Measurements from ENCODE around the gene TGIF1.
"Not testable (repeated sequence)": the region's sequence is repeated elsewhere in the genome, so short reads cannot be mapped to it uniquely, and the experiment has no call there.

DNA sequence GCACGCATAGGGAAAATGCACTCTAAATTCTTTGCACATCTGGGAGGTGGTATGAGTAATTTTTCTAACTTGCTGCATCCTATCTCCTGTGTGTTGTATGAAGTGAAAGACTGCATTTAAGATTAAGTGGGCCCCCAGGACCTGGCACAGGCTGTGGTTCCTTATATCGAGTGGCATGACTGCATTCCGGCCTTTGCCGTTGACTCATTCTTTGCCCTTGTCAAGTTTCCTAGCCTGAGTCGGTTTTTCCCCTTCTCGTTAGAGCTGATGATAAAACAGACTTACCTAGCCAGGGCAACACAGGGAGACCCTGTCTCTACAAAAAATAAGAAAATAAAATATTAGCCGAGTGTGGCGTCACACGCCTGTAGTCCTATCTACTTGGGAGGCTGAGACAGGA lies 37.4 kb upstream of the TGIF1 start:
- TF ChIP-seq, protein P1, sequence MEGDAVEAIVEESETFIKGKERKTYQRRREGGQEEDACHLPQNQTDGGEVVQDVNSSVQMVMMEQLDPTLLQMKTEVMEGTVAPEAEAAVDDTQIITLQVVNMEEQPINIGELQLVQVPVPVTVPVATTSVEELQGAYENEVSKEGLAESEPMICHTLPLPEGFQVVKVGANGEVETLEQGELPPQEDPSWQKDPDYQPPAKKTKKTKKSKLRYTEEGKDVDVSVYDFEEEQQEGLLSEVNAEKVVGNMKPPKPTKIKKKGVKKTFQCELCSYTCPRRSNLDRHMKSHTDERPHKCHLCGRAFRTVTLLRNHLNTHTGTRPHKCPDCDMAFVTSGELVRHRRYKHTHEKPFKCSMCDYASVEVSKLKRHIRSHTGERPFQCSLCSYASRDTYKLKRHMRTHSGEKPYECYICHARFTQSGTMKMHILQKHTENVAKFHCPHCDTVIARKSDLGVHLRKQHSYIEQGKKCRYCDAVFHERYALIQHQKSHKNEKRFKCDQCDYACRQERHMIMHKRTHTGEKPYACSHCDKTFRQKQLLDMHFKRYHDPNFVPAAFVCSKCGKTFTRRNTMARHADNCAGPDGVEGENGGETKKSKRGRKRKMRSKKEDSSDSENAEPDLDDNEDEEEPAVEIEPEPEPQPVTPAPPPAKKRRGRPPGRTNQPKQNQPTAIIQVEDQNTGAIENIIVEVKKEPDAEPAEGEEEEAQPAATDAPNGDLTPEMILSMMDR (IDR thresholded peaks at IDR 0.05): not testable (repeated sequence)
- TF ChIP-seq POLR2A (IDR thresholded peaks at IDR 0.05): not testable (repeated sequence)

Measured in body of pancreas (tissue), 4 donors.